ENCODE measurements around the gene SHISA8.
A peak's percentile ranks its signal among the peaks of the same experiment; 100 is the strongest.
"Not testable (repeated sequence)": the region's sequence is repeated elsewhere in the genome, so short reads cannot be mapped to it uniquely, and the experiment has no call there.

The SHISA8 gene

DNA sequence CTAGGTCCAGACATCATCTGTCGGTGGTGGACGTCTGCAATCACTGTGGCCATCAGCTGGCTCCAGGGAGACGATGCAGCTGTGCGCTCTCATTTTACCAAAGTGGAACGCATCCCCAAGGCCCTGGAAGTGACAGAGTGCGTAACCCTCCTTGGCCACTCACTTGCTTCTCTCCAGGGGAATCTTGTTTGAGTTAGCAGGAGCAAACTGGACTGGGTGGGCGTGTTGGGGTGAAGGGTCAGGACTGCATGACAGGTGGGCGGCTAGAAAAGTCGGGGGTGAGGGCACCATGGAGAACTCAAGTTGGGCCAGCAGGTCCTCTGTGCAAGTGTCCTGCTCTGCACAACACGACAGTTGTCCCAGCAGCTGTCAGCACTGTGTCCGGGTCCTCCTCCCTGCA lies 16.2 kb downstream of the SHISA8 start:
- no peak for DNase-seq

DNA sequence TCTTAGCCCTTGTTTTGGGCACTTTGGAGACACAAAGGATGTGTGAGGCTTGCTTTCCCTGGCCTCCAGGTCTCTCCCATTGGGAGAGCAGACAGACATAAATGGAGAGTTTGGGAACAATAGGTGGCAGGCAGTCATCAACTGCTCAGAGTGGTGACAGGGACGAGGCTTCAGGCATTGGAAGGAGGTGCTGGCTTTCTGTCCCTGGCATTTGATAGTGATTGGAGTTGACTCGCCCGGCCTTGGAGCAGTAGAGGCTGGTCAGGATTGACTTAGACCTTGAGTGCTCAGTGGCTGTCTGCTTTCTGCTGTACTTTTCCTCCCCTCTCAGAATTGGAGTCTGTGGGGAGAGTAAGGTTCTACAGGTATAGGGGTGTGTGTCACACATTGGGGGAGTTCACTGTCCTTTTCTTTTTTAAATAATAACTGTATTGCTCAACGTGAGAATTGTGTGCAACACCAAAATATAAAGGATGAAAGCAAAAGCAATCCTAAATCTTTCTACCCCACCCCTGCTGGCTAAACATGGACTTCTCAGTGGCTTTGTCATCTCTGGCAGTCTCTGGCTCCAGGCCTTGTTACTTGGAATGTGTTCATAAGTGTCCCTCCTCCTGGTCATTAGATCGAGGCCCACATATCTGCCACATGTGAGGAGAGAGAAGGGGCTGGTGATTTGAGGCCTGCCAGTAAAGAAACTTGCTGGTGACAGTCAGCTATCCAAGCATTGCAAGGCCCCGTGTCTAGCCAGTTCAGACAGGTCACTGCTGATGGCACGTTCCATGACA lies 21.1 kb downstream of the SHISA8 start:
- no peak for DNase-seq

DNA sequence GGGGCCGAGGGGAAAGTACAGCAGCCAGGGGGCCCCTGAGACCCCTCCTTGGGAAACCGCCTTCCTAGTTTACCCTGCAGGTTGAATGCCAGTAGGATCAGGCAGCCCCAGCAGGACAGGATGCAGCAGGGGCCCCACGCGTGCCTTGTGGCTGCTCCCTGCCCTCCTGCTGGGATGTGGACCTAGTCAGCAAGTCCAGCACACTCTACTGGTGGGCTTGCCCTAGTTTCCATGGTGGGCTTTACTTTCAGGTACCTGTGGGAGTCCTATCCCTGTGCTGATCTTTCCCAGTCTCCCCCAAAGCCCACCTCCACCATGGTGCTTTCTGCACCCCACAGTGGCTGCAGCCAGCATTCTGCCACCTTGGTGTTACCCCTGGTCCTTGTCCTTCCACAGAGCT lies 22.2 kb downstream of the SHISA8 start:
- DNase-seq = no peak

DNA sequence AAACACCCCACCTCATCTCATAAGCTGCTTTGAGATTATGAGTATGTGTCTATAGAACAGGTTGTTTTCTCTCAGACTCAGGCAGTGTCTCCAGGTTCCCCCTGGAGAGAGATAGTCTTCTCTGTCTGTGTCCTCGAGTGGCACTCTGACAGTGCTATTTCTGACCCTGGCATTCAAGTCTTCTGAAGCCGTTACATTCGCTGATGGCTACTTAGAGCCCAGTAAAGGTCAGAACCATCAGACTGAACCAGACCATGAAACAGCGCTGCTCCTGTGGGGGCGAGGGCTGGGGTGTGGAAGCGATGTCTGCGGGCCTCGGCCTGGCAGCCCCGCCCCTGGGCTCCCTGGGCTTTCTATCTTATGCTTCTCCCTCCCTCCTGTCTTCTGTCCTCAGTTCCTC lies 23.5 kb downstream of the SHISA8 start:
- DNase-seq = no peak

DNA sequence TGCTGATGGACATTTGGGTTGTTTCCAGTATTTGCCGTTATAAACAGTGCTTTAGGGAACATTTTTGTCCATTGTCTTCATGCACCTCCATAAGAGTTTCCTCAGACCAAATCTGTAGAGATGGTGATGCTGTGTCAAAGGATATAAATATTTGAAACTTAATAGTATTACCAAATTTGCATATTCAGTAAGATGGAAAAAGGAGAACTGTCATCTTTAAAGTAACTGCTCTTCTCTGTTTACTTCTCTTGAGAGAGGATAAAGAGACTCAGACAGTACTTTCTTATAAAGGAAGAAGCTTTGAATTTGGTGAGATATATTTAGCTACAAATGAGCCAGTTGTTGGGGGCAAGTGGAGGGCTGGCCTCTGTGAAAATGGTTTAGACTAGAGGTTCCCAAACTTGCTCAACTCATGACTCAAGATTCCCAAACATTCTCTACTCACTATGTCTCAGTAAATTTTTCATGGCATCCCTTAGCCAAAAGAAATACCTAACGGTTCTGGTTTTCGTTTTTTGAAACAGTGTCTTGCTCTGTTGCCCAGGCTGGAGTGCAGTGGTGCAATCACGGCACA lies 26.2 kb downstream of the SHISA8 start:
- no peak for DNase-seq

DNA sequence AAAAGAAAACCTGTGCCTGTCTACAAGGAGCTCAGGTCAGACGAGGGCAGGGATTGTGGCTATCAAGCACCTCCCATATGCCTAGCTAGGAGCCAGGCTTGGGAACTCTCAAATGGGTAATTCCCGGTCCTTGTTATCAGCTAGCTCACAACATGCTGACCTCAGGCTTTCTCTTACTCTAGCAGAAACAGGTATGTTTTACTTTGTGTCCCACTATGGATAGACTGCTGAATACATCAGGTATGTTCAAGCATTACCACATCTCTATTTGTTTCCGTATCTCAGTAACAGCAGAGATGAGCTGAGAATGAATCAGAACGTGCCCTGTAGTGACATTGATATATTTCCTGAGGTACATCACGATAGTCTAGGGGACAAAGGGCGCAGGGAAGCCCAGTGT lies 29.4 kb downstream of the SHISA8 start:
- DNase-seq = no peak

DNA sequence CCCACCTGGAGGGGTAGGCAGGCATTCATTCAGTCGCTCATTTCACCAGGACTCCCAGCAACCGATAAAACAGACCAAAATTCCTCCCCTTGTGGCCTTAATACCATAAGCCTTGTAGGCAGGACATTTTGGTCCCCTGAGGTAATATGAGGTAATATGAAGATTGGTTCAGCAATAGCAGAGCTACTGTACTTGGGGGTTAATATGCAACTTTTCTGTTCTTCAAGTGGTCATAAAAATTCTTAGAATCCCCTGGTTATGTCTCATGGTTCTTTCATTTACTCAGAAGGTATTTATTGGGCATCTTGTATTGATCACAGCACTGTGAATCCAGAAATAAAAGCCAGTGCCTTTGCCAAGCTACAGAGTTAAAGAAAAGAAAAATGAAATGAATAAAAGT lies 29.8 kb downstream of the SHISA8 start:
- no peak for DNase-seq

DNA sequence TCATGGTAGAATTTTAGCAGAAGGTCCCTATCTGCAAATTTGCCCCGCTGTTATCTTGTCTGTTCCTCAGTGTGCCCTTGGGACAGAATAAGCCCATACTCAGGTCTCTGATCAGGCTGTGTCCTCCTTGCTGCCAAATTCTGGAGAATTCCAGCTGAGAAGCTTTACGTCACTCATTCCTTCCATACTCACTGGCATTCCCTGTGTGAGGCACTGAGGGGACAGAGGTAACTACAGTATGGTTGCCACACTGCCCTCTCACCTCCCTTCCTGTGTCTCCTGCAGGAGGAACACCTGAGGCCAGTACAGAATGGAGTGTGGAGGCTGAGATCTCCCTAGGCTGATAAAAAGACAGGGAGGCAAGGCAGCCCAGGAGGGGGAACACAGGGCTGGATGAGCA lies 31.5 kb downstream of the SHISA8 start:
- no peak for DNase-seq

DNA sequence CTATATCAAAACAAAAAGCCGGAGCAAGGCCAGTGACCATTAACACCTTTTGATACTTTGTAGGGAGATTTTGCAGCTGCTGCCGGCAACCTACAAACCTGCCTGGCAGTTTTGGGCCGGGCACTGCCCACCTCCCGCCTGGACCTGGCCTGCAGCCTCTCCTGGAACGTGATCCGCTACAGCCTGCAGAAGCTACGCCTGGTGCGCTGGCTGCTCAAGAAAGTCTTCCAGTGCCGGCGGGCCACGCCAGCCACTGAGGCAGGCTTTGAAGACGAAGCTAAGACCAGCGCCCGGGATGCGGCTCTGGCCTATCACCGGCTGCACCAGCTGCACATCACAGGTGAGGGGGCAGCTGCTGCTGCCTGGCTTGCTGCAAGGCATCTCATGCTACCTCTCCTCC lies 34.2 kb downstream of the SHISA8 start:
- DNase-seq = no peak

DNA sequence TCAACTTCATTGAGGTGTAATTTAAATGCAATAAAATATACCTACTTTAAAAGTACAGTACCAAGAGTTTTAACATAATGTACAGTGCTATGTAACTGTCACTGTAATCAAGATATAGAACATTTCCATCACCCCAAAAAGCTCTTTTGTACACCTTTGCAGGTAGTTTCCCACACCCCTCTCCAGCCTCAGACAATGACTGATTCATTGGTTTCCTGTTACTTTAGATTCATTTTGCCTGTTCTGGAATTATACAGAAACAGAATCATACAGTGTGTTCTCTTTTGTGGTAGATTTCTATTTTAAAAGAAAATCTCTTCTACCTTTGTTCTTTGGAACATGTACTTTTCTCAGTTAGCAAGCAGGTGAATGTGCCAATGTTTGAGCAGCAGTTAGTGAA lies 38.2 kb downstream of the SHISA8 start:
- DNase-seq = no peak

DNA sequence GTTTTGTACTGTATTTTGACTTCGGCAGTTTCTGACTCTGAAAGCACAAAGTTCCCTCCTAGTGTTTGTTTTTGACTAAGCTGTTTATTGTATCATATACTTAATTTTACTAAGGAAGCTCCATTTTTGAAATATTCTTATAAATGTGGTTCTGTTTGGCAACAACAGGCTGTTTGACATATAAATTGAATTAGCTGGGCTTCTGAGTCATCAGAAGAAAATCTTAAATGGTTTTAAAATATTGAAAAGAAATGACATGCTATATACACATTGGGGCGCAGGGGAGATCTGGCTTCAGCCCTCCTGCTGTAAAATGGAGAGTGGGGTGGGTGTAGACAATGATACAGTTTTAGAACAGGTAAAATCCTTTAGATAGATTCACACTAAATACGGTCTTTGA lies 38.6 kb downstream of the SHISA8 start:
- DNase-seq = no peak

DNA sequence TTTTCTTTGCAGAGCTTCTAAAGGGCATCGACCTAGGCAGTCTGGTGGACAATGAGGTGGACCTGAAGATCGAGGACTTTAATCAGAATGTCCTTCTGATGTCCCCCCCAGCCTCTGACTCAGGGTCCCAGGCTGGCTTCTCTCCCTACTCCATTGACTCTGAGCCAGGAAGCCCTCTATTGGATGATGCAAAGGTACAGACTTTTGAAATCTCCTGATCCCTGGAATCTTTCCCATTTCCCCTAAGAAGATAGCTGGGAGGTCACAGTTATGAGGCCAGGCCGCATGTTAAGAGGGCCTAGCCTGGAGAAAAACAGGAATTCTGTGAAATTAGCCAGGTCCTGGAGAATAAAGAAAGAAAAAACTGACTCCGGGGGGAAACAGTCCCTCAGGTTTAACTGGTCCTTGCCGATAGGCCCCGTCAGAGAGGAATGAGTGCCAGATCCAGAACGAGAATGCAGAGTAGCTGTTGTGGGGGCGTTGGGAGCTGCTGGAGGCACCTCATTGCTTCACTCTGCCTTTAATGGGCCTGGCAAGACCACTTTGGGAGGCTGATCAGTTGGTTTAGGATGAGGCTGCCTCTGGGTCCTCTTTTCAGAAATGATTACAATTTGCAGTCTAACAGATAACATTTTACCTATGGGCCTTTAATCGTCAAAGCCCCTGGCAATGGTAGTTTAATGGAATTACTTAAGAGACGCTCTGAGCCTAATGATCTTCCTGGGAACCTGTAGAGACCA lies 39.2 kb downstream of the SHISA8 start:
- no peak for DNase-seq

DNA sequence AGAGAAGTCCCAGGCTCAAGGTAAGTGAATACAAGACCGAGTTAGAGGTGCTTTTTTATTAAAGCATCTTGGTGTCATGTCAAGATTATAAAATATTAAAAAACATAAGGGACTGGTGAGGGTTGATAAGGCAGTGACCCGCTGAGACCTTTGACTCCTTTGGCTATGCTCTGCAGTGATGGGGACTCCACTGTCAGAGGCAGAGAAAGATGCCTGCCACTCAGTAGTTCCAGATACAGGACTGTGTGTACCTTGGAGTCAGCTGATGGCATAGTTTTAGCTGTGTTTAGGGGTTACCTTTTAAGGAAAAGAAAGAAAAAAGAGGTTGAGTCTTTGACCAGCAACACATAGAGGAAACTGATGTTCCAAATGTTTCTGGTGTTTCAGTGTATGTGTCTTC lies 40.8 kb downstream of the SHISA8 start:
- DNase-seq = no peak

DNA sequence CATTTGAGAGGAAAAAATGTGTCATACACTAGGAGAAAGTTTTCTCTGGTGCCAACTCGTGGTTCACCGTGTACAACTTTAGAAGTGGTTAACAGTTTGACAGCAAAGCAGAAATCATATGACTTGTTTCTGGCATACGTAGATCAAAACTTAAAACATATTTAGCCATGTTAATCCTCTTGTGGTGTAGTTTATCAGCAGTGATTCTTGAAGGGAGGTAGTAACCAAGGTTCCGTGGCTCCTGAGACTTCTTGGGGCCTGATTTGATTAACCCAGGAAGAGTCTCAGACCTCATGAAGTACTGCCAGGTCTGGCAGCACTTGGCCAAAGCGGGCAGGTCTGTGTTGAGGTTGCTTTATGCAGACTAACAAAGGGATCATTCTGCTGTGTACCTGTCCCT lies 41.5 kb downstream of the SHISA8 start:
- DNase-seq = no peak

DNA sequence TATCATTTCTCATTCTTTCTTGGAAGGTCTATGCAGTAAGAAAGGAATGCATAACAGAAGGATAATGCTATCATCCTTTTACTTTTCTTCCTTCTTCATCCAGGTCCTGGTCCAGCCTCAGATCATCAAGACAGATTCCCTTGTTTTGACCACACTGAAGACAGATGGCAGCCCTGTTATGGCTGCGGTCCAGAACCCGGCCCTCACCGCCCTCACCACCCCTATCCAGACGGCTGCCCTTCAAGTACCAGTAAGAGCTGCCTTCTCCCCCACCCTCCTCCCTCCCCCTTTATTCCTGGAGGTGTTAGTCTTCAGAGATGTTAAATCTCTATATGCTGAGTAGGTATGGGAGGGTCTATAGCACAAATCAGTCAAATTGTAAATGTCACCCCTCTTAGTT lies 44.1 kb downstream of the SHISA8 start:
- peak; percentile 46 to 81 for DNase-seq

DNA sequence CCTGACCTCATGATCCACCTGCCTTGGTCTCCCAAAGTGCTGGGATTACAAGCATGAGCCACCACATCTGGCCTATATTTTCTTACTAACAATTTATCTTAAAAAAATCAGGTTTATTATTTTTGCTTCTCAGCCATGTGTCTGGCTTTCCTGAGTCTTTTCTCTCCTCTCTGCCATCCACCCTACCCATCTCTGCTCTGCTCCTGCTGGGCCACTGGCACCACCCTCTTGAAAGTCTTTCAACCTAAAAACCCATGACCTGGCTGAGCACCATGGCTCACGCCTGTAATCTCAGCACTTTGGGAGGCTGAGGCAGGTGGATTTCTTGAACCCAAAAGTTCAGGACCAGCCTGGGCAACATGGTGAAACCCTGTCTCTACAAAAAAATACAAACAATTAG lies 44.8 kb downstream of the SHISA8 start:
- DNase-seq = not testable (repeated sequence)

DNA sequence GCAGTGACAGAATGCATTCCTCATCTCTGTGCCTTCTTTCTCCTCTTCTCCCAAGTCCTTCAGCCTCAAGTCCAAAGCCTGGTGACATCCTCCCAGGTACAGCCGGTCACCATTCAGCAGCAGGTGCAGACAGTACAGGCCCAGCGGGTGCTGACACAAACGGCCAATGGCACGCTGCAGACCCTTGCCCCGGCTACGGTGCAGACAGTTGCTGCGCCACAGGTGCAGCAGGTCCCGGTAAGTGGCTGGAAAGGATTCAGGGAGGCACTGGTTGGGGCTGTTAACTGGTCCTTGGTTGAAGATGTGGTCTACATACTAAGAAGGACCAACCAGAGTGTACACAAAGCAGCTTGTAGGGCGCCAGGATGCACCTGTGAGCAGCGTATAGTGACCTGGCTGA lies 46.3 kb downstream of the SHISA8 start:
- DNase-seq = peak in 1 of 2 experiments; percentile 64

DNA sequence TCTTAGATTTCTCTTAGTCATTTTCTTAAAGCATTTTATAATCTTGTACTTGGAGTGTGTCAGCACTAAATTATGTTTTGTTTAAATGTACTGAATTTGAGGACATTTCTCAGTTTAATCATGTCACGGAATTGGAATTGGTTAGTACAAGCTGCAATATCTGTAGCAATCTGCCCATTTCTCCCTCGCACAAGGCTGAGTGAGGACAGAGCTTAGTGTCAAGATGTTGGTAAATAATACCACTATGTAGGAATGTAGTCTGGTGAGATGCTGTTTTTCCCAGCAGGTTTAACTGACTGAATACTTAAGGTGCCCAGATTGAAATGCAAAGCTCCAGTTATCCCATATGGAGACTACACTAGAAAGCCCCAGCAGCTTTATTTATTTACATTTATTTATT lies 51.4 kb downstream of the SHISA8 start:
- DNase-seq = no peak

DNA sequence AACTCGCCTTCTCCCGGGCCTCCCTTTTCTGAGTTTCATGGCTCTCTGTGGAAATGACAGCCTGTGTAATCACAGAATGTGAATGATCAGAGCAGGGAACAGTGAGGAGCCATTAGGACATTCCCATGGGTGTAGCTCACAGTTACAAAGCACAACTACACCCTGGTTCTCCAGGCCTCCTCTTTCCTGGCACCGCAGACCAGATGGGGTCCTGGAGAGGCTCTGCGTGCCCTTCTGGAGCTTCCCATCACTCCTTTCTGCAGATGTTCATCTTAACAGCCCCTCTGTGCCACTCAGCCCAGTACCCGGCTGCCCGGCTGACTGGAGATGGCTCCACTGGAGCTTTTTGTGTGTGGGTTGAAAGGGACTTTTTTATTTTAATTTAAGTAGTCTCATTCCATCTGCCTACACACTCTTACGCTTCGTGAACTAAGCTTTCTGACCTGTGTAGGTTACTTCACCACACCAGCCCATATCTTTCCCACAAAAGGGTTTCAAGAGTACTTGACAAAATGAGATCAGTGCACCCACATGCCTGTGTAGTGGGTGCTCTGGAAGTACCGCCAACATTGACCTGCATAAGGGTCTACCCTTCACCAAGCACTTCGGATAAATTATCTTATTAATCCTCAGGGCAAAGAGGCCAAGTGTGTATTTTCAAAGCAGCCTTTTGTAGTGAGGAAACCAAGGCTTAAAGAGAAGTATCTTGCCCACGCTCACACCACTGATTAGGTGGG lies 52.2 kb downstream of the SHISA8 start:
- DNase-seq = no peak

DNA sequence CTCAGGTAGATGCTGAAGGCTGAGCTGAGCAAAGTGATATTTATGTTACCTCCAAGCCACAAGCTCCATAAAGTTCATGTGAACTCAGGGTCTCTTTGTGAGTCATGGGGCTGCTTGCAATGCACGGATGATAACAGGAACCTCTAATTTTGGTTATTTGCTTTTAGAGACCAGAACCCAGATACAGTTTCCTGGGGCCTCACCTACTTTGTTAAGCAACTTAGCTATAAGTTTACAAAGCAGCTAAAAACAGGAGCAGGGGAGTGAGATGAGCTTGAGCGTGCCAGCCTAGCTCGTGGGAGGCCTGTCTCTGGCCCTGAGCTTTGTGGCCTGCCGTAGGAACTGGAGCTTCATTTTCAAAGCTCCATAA lies 52.7 kb downstream of the SHISA8 start:
- no peak for DNase-seq
